ENCODE results near the gene ELAC2. TPM values are rescaled to one million over a fixed set of nuclear protein-coding genes. Genes with fewer than 3 reads are reported as not detected.
"Not testable (repeated sequence)": the region's sequence is repeated elsewhere in the genome, so short reads cannot be mapped to it uniquely, and the experiment has no call there.

Gene ELAC2
- total and polyA plus RNA-seq, 2 of the 8 experiments (the other 6 are each of a cell fraction or from before 2014, with no cell fraction given): 91.6 to 127 TPM

GRCh38 chr17:12978787-12979186, 39.0 kb downstream of the ELAC2 start:
- H3K4me1 ChIP-seq (replicated peaks in 1 of 4; ENCODE audit: control insufficient read depth in 3 of 4, insufficient read depth in 4 of 4, low read length in 3 of 4): peaks cover 2 to 11% (median 8%) of the 10 kb centered on the region in 4 experiments
- H3K9ac ChIP-seq (replicated peaks in 1 of 4; ENCODE audit: extremely low read depth in 1 of 4, low read depth in 3 of 4, low read length in 3 of 4); H3K27me3 ChIP-seq (replicated peaks in 1 of 4; ENCODE audit: control insufficient read depth in 3 of 4, extremely low read depth in 1 of 4, insufficient read depth in 3 of 4, low read length in 3 of 4); H2BK15ac ChIP-seq (ENCODE audit: low read length); H3K18ac ChIP-seq (ENCODE audit: extremely low read depth, low read length); FAIRE-seq; H2AK5ac ChIP-seq (ENCODE audit: low read depth, low read length); H2BK12ac ChIP-seq (ENCODE audit: low read depth, low read length); H2BK5ac ChIP-seq (ENCODE audit: low read depth, low read length); H3K56ac ChIP-seq (replicated peaks; ENCODE audit: insufficient read length, low read depth, low read length); H4K20me1 ChIP-seq (replicated peaks in 1 of 2; ENCODE audit: control insufficient read depth in 1 of 2, insufficient read depth in 2 of 2, low read length in 2 of 2); H2BK120ac ChIP-seq (replicated peaks; ENCODE audit: low read depth, low read length); H3K4me3 ChIP-seq (ENCODE audit: extremely low read depth in 1 of 4, insufficient read depth in 2 of 4, low read depth in 3 of 4, low read length in 4 of 4); H2AFZ ChIP-seq (ENCODE audit: low read length); H4K91ac ChIP-seq (replicated peaks; ENCODE audit: insufficient read length, low read length); H3K36me3 ChIP-seq (ENCODE audit: control insufficient read depth in 2 of 4, insufficient read depth in 4 of 4, low read length in 3 of 4); H3K23ac ChIP-seq (ENCODE audit: insufficient read length); H3K9me3 ChIP-seq (ENCODE audit: insufficient read depth in 2 of 2, low read depth in 1 of 2, low read length in 1 of 2); H3K14ac ChIP-seq (ENCODE audit: insufficient read length); H3K79me2 ChIP-seq (ENCODE audit: control insufficient read depth in 1 of 2, insufficient read depth in 2 of 2, low read length in 2 of 2); H3K79me1 ChIP-seq (ENCODE audit: low read depth, low read length); H4K8ac ChIP-seq (ENCODE audit: extremely low read depth, insufficient read depth, low read length); H3K4me2 ChIP-seq (ENCODE audit: insufficient read depth in 1 of 2, low read depth in 2 of 2, low read length in 2 of 2); H3K4ac ChIP-seq (replicated peaks; ENCODE audit: insufficient read length, low read depth, low read length); CTCF ChIA-PET (ENCODE audit: partially characterized antibody); H4K5ac ChIP-seq (ENCODE audit: insufficient read length, low read depth, low read length); H3K23me2 ChIP-seq (ENCODE audit: low read depth, low read length); H3K27ac ChIP-seq (ENCODE audit: low read depth, low read length); DNase-seq (ENCODE audit: low read depth in 1 of 2, low spot score in 2 of 2); H2BK20ac ChIP-seq (ENCODE audit: low read length): not testable (repeated sequence)
- WGBS, 2 experiments (ENCODE audit: extremely low coverage in 1 of 2, insufficient coverage in 1 of 2, insufficient read length in 1 of 2, insufficient replicate concordance in 2 of 2, low coverage in 1 of 2, low lambda C conversion rate in 2 of 2, missing lambda C conversion rate in 1 of 2): 83% methylated on average over 5 of the region's 6 CpGs; no CpG with 5 or more reads in 1 of the 2 experiments
- POLR2A ChIA-PET (ENCODE audit: partially characterized antibody): interaction anchor here (1.9 kb wide), 1 partner anchor 11 kb away, joined by 7 read pairs; no protein-coding TSS in a partner anchor

Measured in H1 (cell line).